ENCODE measurements around the gene ACTL8.

The ACTL8 gene

DNA sequence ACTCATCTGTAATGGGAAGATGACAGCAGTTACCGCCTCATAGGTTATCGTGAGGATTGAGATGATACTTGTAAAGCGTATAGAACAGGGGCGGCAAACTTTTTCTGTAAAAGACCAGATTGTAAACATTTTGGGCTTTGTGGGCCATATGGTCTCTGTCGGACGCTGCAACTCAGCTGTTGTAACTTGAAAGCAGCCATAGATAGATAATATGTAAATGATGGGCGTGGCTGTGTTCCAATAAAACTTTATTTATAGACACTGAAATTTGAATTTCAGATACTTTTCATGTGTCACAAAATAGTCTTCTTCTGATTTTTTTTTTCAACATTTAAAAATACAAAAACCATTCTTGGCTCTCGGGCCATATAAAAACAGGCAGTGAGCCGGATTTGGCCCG is 15.8 kb downstream of the ACTL8 start:
- H3K9me3 ChIP-seq (ENCODE audit: control insufficient read depth, insufficient read depth, low read depth, low read length) = no peaks in the 10 kb centered on the region
- H3K4me1 ChIP-seq (ENCODE audit: control insufficient read depth, insufficient read depth, low read length) = peaks cover 10% of the 10 kb centered on the region; the same call in 1 of the 2 replicates
- H3K9ac ChIP-seq (ENCODE audit: low read length) = no peak overlapping the region
- no peak overlapping the region for H3K4me3 ChIP-seq (ENCODE audit: low read depth, low read length)
- H3K36me3 ChIP-seq (ENCODE audit: control insufficient read depth, insufficient read depth, low read length) = no peaks in the 10 kb centered on the region
- no peak overlapping the region for H3K27ac ChIP-seq (ENCODE audit: low read depth, low read length)
- no peaks in the 10 kb centered on the region for H3K27me3 ChIP-seq (ENCODE audit: control insufficient read depth, insufficient read depth, low read length)

DNA sequence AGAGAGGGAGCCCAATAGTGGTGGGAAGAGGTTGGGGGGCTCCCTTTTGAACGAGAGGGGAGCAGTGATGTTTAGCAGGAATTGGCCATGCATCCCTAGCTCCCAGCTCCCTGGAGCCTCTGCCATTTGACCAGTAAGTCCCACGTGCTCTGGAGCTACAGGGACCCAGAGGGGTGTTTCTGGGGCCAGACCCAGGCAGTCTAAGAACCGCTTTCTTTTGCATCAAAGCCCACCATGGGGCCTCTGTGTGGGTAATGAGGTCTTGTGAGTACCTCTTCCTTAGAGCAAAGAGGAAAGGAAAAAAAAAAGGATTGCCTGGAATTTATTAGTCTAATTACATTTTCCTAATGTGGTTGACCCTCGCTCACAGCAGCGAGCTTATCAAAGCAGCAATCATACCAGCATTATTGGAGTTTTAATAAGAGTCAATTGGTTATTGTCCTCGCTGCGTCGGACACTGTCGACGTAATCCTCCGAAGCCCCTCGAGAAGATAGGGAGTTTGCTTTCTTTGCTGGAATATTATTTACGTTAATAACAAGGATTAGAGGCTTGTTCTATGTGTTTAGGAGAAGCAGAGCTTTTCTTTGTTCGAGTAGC is 17.6 kb downstream of the ACTL8 start:
- Histone ChIP-seq H3K4me1 (ENCODE audit: control insufficient read depth, insufficient read depth, low read length) (peaks cover 10% of the 10 kb centered on the region; the same call in 1 of the 2 replicates), H3K27ac (ENCODE audit: low read depth, low read length) (no peak overlapping the region), H3K4me3 (ENCODE audit: low read depth, low read length) (no peak overlapping the region), H3K36me3 (ENCODE audit: control insufficient read depth, insufficient read depth, low read length) (no peaks in the 10 kb centered on the region), H3K9ac (ENCODE audit: low read length) (no peak overlapping the region), H3K9me3 (ENCODE audit: control insufficient read depth, insufficient read depth, low read depth, low read length) (no peaks in the 10 kb centered on the region), H3K27me3 (ENCODE audit: control insufficient read depth, insufficient read depth, low read length) (no peaks in the 10 kb centered on the region)

DNA sequence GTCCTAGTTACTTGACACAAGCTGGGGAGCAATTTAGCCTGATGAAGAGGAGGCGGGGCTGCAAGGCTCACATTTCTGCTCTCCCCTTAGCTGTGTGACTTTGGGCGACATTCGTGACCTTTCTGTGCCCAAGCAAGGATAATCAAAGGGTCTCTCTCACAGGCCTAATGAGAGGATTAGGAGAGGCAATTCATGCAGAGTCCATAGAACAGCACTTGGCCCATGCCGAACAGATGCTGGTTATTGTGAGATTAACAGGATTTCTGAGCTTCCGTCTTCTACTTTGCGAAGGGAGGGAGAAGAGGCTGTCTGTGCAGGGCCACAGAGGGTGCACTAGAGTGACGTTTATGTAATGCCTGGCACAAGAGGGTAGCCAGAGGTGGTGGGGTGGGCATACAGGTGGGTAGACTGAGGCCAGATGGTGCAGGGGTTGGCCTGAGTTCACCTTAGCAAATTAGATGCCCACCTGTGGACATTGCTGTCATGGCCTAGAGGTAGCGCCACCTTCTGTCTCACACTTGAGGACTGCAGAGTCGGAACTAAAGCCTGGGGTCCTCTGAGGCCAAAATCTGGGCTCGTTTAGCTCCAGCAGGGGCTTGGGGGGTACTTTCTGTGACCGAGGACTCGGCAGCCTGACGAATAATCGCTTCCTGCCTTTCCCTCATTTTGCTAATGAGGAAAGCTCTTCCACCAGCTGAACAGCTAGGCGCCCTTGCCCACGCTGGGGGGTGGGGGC is 18.6 kb downstream of the ACTL8 start:
- Histone ChIP-seq H3K9me3 (ENCODE audit: control insufficient read depth, insufficient read depth, low read depth, low read length) (no peaks in the 10 kb centered on the region), H3K4me1 (ENCODE audit: control insufficient read depth, insufficient read depth, low read length) (peaks cover 4% of the 10 kb centered on the region; the same call in 1 of the 2 replicates), H3K27me3 (ENCODE audit: control insufficient read depth, insufficient read depth, low read length) (no peaks in the 10 kb centered on the region), H3K36me3 (ENCODE audit: control insufficient read depth, insufficient read depth, low read length) (no peaks in the 10 kb centered on the region), H3K27ac (ENCODE audit: low read depth, low read length) (no peak overlapping the region), H3K9ac (ENCODE audit: low read length) (no peak overlapping the region), H3K4me3 (ENCODE audit: low read depth, low read length) (no peak overlapping the region)

DNA sequence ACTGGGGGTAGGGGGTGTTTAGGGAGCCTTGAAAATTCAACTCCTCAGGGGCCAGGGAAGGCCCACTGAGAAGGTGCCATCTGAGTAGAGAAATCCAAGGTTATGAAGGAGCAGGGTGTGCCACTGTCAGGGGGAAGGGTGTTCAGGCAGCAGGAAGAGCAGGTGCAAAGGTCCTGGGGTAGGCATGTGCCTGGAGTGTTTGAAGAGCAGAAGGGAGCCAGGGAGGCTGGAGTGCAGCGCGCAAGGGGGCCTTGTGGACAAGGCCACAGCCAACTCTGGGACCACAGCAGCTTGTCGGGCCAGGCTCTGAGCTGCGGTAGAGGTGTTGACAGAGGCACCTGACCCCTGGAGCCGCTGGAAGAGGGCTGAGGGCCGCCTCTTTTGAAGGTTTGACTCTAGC is 19.3 kb downstream of the ACTL8 start:
- H3K9ac ChIP-seq (ENCODE audit: low read length) = no peak overlapping the region
- H3K27me3 ChIP-seq (ENCODE audit: control insufficient read depth, insufficient read depth, low read length) = no peaks in the 10 kb centered on the region
- no peaks in the 10 kb centered on the region for H3K9me3 ChIP-seq (ENCODE audit: control insufficient read depth, insufficient read depth, low read depth, low read length)
- H3K36me3 ChIP-seq (ENCODE audit: control insufficient read depth, insufficient read depth, low read length) = no peaks in the 10 kb centered on the region
- no peaks in the 10 kb centered on the region for H3K4me1 ChIP-seq (ENCODE audit: control insufficient read depth, insufficient read depth, low read length)
- no peak overlapping the region for H3K27ac ChIP-seq (ENCODE audit: low read depth, low read length)
- H3K4me3 ChIP-seq (ENCODE audit: low read depth, low read length) = no peak overlapping the region

DNA sequence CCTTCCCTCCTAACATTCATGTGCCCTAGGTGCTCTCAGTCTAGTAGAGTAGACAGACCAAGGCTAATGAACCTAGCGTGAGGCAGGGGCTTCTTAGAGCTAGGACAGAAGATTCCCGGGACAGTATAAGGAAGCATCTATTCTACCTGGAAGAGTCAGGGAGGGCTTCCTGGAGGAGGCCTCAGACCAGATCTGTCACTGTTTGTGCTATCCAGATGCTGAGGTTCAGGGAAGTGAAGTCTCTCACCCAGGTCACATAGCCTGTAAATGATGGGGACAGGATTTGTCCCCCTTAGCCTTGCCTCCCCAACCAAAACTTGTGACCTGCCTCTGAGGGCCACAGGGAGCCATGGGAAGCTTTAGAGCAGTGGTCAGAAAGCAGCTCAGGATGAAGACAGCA is 20.7 kb downstream of the ACTL8 start:
- no peak overlapping the region for H3K9ac ChIP-seq (ENCODE audit: low read length)
- H3K4me1 ChIP-seq (ENCODE audit: control insufficient read depth, insufficient read depth, low read length) = no peaks in the 10 kb centered on the region

DNA sequence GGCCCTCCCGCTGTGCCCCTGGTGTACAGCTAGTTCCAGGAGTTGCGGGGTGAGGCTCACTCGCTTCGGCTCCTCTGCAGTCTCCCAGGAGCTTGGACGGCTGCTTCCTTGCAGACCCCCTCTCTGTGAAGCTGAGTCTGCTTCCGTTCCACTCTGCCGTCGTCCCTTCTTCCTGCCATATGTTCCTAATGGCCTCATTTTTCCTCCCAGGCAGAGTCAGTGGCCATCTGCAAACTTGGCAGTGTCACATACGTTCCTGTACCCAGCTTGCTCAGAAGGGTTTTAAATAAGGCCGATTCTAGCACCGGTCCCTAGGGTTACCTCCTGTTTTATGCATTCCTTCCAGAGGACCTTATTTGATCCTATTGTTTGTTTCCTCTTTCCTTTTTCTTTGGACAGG is 21.3 kb downstream of the ACTL8 start:
- Histone ChIP-seq H3K27me3 (ENCODE audit: control insufficient read depth, insufficient read depth, low read length) (no peaks in the 10 kb centered on the region), H3K36me3 (ENCODE audit: control insufficient read depth, insufficient read depth, low read length) (no peaks in the 10 kb centered on the region), H3K4me3 (ENCODE audit: low read depth, low read length) (no peak overlapping the region), H3K9ac (ENCODE audit: low read length) (no peak overlapping the region), H3K9me3 (ENCODE audit: control insufficient read depth, insufficient read depth, low read depth, low read length) (no peaks in the 10 kb centered on the region), H3K27ac (ENCODE audit: low read depth, low read length) (no peak overlapping the region), H3K4me1 (ENCODE audit: control insufficient read depth, insufficient read depth, low read length) (no peaks in the 10 kb centered on the region)

More for the DNA sequence above, 20.7 kb downstream of the ACTL8 start:
- no peaks in the 10 kb centered on the region for H3K36me3 ChIP-seq (ENCODE audit: control insufficient read depth, insufficient read depth, low read length)
- no peak overlapping the region for H3K27ac ChIP-seq (ENCODE audit: low read depth, low read length)
- H3K9me3 ChIP-seq (ENCODE audit: control insufficient read depth, insufficient read depth, low read depth, low read length) = no peaks in the 10 kb centered on the region
- no peaks in the 10 kb centered on the region for H3K27me3 ChIP-seq (ENCODE audit: control insufficient read depth, insufficient read depth, low read length)
- H3K4me3 ChIP-seq (ENCODE audit: low read depth, low read length) = no peak overlapping the region

DNA sequence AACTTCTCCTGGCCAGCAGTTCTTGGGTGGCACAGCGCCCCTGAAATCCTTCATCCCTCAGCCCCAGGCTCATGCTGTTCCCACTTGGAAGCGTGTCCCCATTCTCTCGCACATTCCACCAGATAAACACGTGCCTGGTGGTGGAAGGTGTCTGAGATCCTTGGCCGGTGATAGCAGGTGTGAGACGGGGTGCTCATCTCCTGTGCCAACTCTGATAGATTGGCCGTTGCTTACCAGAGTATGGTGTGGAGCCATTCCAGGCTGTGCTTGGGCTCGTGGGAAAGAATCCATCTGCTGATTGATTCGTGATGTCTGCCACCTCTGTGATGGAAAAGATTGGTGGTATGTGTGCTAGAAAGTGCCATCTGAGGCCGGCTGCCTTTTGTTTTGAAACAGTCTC is 22.2 kb downstream of the ACTL8 start:
- Histone ChIP-seq H3K27ac (ENCODE audit: low read depth, low read length) (no peak overlapping the region), H3K36me3 (ENCODE audit: control insufficient read depth, insufficient read depth, low read length) (no peaks in the 10 kb centered on the region), H3K4me1 (ENCODE audit: control insufficient read depth, insufficient read depth, low read length) (no peaks in the 10 kb centered on the region), H3K4me3 (ENCODE audit: low read depth, low read length) (no peak overlapping the region), H3K9ac (ENCODE audit: low read length) (no peak overlapping the region), H3K9me3 (ENCODE audit: control insufficient read depth, insufficient read depth, low read depth, low read length) (no peaks in the 10 kb centered on the region), H3K27me3 (ENCODE audit: control insufficient read depth, insufficient read depth, low read length) (no peaks in the 10 kb centered on the region)

DNA sequence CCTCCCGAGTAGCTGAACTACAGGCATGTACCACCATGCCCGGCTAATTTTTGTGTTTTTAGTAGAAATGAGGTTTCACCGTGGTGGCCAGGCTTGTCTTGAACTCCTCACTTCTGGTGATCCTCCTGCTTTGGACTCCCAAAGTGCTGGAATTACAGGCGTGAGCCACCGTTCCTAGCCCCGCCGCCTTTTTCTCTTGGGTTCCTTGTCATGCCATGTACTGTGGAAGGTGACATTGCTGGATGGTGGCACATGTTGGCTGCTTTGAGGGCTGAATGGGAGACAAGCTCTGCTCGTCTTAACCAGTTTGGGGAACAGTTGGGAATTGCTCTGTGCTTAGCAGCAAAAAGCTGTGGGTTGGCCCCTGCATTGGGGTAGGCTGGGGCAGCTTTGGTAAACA is 22.7 kb downstream of the ACTL8 start:
- H3K4me1 ChIP-seq (ENCODE audit: control insufficient read depth, insufficient read depth, low read length) = no peaks in the 10 kb centered on the region
- H3K27me3 ChIP-seq (ENCODE audit: control insufficient read depth, insufficient read depth, low read length) = no peaks in the 10 kb centered on the region
- H3K27ac ChIP-seq (ENCODE audit: low read depth, low read length) = no peak overlapping the region
- H3K4me3 ChIP-seq (ENCODE audit: low read depth, low read length) = no peak overlapping the region
- H3K9me3 ChIP-seq (ENCODE audit: control insufficient read depth, insufficient read depth, low read depth, low read length) = no peaks in the 10 kb centered on the region
- no peak overlapping the region for H3K9ac ChIP-seq (ENCODE audit: low read length)
- no peaks in the 10 kb centered on the region for H3K36me3 ChIP-seq (ENCODE audit: control insufficient read depth, insufficient read depth, low read length)

DNA sequence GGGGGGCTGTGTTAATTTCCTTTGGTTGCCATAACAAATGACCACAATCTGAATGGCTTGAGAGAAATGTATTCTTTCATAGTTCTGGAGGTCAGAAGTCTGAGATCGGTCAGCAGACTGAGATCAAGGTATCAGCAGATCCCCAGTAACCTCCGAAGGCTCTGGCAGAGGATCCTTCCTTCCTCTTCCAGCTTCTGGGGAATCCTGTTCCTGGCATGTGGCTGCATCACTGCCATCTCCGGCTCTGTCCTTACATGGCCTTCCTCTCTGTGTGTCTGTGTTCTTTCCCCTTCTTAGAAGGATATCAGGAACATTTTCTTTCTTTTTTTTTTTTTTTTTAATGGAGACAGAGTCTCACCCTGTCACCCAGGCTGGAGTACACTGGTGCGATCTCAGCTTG is 25.8 kb downstream of the ACTL8 start:
- H3K36me3 ChIP-seq (ENCODE audit: control insufficient read depth, insufficient read depth, low read length) = no peaks in the 10 kb centered on the region
- no peak overlapping the region for H3K9ac ChIP-seq (ENCODE audit: low read length)
- no peak overlapping the region for H3K27ac ChIP-seq (ENCODE audit: low read depth, low read length)
- H3K9me3 ChIP-seq (ENCODE audit: control insufficient read depth, insufficient read depth, low read depth, low read length) = no peaks in the 10 kb centered on the region
- H3K4me1 ChIP-seq (ENCODE audit: control insufficient read depth, insufficient read depth, low read length) = no peaks in the 10 kb centered on the region
- no peak overlapping the region for H3K4me3 ChIP-seq (ENCODE audit: low read depth, low read length)
- H3K27me3 ChIP-seq (ENCODE audit: control insufficient read depth, insufficient read depth, low read length) = no peaks in the 10 kb centered on the region

DNA sequence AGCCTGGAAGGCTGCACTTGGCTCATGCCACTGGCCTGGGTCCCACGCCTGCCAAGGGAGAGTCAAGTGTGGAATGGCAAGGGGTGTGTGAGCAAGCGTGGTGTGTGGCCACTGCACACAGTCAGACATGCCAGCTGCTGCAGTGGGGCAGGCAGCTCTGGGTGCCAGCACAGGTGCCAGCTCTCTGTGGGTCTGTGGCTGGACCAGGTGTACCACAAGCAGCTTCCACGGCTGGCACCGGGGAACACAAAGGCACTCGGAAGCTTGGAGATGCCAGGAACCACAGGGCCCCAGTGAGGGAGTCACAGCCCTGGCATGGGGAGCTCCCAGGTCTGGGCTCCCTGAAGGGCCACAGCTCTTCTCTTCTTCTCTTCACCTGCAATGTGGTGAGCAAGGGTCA is 34.8 kb downstream of the ACTL8 start:
- H3K36me3 ChIP-seq (ENCODE audit: control insufficient read depth, insufficient read depth, low read length) = no peaks in the 10 kb centered on the region
- no peak overlapping the region for H3K27ac ChIP-seq (ENCODE audit: low read depth, low read length)
- H3K9ac ChIP-seq (ENCODE audit: low read length) = no peak overlapping the region
- H3K27me3 ChIP-seq (ENCODE audit: control insufficient read depth, insufficient read depth, low read length) = peaks cover 6% of the 10 kb centered on the region; the same call in 1 of the 2 replicates
- no peaks in the 10 kb centered on the region; the same call in 1 of the 2 replicates for H3K9me3 ChIP-seq (ENCODE audit: control insufficient read depth, insufficient read depth, low read depth, low read length)
- no peaks in the 10 kb centered on the region for H3K4me1 ChIP-seq (ENCODE audit: control insufficient read depth, insufficient read depth, low read length)
- no peak overlapping the region for H3K4me3 ChIP-seq (ENCODE audit: low read depth, low read length)

DNA sequence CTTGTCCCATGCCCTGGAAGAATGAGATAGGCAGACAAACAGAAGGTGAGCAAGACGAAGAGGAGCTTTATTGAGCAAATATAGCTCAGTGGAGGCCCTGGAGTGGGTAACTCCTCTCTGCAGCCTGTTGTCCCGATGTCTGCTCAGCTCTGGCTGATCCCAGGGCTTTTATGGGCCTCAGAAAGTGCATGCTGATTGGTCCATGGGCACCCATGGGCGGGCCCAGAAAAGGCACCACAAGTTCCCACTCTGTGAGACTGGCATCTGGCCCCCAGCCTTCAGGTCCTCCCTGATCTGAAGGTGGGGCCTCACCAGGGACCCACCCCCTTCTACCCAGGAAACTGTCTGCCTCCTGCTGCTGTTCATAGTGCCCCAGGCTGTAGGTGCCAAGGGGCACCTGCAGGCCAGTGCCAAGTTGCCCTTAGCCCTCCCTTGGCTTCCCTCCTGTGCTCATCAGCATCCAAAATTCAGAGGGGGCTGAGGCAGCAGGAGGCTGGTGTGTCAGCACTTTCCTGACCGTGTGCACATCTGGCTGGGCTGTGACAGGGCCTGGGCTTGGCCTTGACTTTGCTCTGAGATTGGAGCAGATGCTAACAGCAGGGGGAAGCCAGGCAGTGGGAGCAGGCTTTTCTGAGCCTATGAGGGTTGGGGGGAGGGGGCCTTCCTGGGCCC is 35.4 kb downstream of the ACTL8 start:
- H3K9ac ChIP-seq (ENCODE audit: low read length) = no peak overlapping the region
- H3K4me3 ChIP-seq (ENCODE audit: low read depth, low read length) = no peak overlapping the region
- H3K27me3 ChIP-seq (ENCODE audit: control insufficient read depth, insufficient read depth, low read length) = peaks cover 6% of the 10 kb centered on the region; the same call in 1 of the 2 replicates
- no peaks in the 10 kb centered on the region for H3K36me3 ChIP-seq (ENCODE audit: control insufficient read depth, insufficient read depth, low read length)
- no peak overlapping the region for H3K27ac ChIP-seq (ENCODE audit: low read depth, low read length)
- H3K4me1 ChIP-seq (ENCODE audit: control insufficient read depth, insufficient read depth, low read length) = no peaks in the 10 kb centered on the region
- no peaks in the 10 kb centered on the region; the same call in 1 of the 2 replicates for H3K9me3 ChIP-seq (ENCODE audit: control insufficient read depth, insufficient read depth, low read depth, low read length)

Data from HUES6 (cell line).